Caki2 (cell line): ENCODE results near the gene CNPY1. TPM values are rescaled to one million over a fixed set of nuclear protein-coding genes. Genes with fewer than 3 reads are reported as not detected.
"Not testable (repeated sequence)": the region's sequence is repeated elsewhere in the genome, so short reads cannot be mapped to it uniquely, and the experiment has no call there.

Experiments used
- DNase-seq: peaks from one replicate; pipeline ENCODE4 v3.0.0-alpha.2; 2015; ENCODE audit warnings: low read depth
- in situ Hi-C: cut with HindIII; loops from 2 replicates; pipeline ENCODE4 v1.10.0; 2016; ENCODE audit warnings: low sequenced_read_pairs, low pct_unique_long_range_greater_than_20kb, mixed read lengths
- total RNA-seq: library from RNA; depleted of rRNA; stranded (reverse); fragments of >200 nt; shearing (Covaris generic); gene quantifications from 2 replicates; pipeline ENCODE4 v1.2.3, GENCODE V29; 2014; ENCODE audit warnings: low replicate concordance; rRNA removed

Gene CNPY1
- total RNA-seq: not detected in 2 replicates

GRCh38 chr7:155546449-155546848, at the start of gene CNPY1:
TSS of gene CNPY1 (minus strand) at chr7:155546559. CDS start at chr7:155545929, 630 bp downstream.
- DNase-seq, in situ Hi-C loops: not testable (repeated sequence)

- no peak for DNase-seq
- in situ Hi-C loops: no loop called here
These were observed 48.6 kb upstream of the CNPY1 start for GRCh38 chr7:155594961-155595366.

GRCh38 chr7:155594163-155594732, 47.9 kb upstream of the CNPY1 start:
- no peak for DNase-seq
- in situ Hi-C loops: no loop called here

GRCh38 chr7:155593461-155594162, 47.3 kb upstream of the CNPY1 start:
- in situ Hi-C loops: no loop called here
- no peak for DNase-seq

- DNase-seq: peak; percentile 18
- in situ Hi-C loops: no loop called here
These were observed 44.9 kb upstream of the CNPY1 start for GRCh38 chr7:155591055-155591775.

GRCh38 chr7:155590215-155591018, 44.1 kb upstream of the CNPY1 start:
- no peak for DNase-seq
- in situ Hi-C loops: no loop called here

GRCh38 chr7:155589001-155589980, 42.9 kb upstream of the CNPY1 start:
- DNase-seq: no peak
- in situ Hi-C loops: no loop called here

- in situ Hi-C loops: no loop called here
These were observed 42.2 kb upstream of the CNPY1 start for GRCh38 chr7:155588468-155588998.

GRCh38 chr7:155587486-155587885, 41.1 kb upstream of the CNPY1 start:
- in situ Hi-C loops: no loop called here
- DNase-seq: no peak

More at GRCh38 chr7:155588468-155588998, 42.2 kb upstream of the CNPY1 start:
- DNase-seq: no peak

GRCh38 chr7:155586843-155587440, 40.6 kb upstream of the CNPY1 start:
- DNase-seq: no peak
- in situ Hi-C loops: no loop called here

- DNase-seq: no peak
- in situ Hi-C loops: no loop called here
These were observed 39.6 kb upstream of the CNPY1 start for GRCh38 chr7:155585951-155586350.

GRCh38 chr7:155585532-155585895, 39.2 kb upstream of the CNPY1 start:
- in situ Hi-C loops: no loop called here
- DNase-seq: no peak

- in situ Hi-C loops: no loop called here
These were observed 38.6 kb upstream of the CNPY1 start for GRCh38 chr7:155584763-155585531.

GRCh38 chr7:155584261-155584660, 37.9 kb upstream of the CNPY1 start:
- no peak for DNase-seq
- in situ Hi-C loops: no loop called here

More at GRCh38 chr7:155584763-155585531, 38.6 kb upstream of the CNPY1 start:
- DNase-seq: no peak

- DNase-seq: no peak
- in situ Hi-C loops: no loop called here
These were observed 37.3 kb upstream of the CNPY1 start for GRCh38 chr7:155583636-155584035.

GRCh38 chr7:155581954-155582353, 35.6 kb upstream of the CNPY1 start:
- in situ Hi-C loops: no loop called here
- DNase-seq: no peak
